HG03521 (cell line): ENCODE measurements around the gene KDM7A.
A peak's percentile ranks its signal among the peaks of the same experiment; 100 is the strongest.

Experiments used
- ATAC-seq: cut with Tn5 transposase; IDR thresholded peaks from one replicate; pipeline ENCODE4 v1.9.1; 2021; ENCODE audit warnings: mild to moderate bottlenecking, moderate library complexity; ENCODE audit not compliant: unreplicated experiment

KDM7A gene

DNA sequence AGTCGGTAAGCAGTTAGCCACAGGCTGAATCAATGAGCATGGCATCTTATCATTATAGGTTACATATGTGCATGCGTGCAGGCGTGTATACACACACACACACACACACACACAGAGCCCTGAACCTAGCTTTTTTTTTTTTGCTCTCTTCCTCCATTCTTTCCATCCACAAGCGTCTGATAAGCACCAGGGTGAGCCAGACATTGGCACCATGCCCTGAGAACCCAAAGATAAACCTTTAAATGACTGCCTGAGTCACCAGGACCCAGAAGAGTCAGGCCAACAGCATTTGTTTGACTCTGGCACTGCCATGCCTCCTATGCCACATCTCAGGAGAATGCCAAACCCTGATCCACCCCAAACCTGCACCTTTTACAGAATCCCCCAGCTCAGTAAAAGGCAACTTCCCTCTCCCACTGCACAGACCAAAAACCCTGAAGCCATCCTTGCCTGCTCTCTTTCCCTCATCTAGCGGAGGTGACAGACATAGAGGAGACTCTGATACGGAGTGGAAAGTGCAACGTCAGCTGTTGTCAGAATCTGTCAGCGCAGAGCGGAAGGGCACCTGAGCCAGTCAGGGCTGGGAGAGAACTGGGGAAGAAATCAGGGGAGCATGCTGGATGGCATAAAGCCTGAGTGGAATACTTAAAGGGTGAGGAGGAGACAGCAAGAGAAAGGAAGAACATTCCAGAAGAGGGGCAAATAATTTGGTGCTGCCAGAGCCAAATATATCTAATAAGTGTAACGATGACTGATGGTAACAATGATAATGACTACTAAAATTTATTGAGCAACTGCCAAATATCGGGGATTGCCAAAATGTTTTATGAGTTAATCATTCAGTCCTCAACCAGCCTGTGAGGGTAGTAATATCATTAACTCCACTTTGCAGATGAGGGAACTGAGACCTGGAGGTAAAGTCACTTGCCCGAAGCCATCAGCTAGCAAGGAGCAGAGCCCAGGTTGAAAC, 117.2 kb downstream of the KDM7A start:
- ATAC-seq = no peak

DNA sequence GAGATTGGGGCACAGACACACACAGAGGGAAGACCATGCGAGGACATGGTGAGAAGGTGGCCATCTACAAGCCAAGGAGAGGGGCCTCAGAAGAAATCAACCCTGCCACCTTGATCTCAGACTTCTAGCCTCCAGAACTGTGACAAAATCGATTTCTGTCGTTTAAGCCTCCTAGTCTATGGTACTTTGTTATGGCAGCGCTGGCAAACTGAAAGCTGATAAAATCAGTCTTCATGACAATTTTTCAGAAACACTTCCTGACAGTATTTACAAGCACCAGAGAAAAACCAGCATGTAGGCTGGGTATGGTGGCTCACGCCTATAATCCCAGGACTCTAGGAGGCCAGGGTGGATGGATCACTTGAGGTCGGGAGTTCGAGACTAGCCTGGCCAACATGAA, 118.3 kb downstream of the KDM7A start:
- no peak for ATAC-seq

DNA sequence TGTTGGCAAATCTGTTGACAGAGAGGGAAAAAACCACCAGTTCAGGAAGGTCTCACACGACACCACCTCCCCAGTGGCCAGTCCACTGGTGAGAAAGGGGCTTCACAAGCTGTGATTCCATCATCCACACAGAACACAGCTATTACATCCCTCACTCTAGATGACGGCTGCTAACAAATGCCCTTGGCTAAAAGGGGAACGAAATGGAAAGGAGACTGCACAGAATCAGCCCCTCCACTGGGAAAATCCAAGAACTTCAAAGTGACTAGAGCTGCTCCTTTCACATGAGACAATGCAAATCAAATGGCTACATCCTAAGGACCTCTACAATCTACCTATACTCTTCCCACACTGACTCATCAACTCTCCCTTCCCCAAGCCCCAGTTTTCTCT, 119.6 kb downstream of the KDM7A start:
- ATAC-seq = no peak

GRCh38 chr7:140056431-140057142, 120.2 kb downstream of the KDM7A start:
- ATAC-seq = no peak

GRCh38 chr7:140055833-140056232, 121.0 kb downstream of the KDM7A start:
- ATAC-seq = no peak

DNA sequence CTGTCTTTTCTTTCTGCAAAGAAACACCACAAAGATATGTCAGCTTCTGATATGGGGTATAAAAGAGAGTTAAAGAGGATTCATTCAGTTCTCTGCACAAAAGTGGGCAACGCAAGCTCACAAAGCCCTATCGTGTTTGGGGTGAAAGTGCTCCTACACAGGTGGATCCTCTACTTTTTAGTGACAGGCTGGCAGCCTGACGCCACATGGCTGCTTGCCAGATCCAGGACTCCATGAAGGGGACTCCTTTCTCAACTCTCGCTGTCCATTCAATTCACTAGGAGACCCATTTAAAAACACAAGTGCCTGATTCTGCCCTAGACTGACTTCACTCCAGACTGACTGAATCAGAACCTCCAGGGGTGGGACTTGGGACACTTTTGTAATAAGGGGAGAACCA, 122.0 kb downstream of the KDM7A start:
- ATAC-seq = no peak

DNA sequence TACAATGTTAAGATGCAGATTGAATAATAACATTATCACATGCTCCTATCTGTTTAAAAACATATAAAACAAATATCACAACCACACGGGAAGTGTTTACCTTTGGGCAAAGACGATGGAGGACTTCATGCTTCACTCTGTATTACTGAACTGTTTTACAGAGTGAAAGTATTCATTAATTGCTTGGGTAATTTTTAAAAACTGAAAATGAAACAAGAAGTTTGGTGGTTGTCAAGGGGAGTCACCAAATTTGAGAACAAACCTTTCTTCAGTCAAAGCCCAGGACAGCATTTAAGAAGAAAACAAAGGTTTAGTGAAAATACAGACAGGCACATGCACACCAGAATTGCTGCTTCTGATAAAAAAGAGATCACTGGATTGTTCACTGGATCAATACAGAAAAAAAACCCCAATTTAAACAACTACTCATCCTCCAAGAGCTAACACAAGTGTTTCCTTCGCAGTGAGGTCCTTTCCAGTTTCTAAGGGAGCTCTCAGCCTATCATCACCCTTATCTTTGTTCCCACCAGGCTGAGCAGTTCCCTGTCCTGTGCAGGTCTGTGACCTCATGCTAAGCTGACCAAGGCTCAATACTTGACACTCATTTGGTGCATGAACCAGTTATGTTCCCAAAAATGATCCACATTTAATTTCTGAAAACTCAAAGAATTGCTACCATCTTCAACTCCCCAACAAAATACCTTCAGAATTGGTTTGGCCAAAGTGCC, 122.8 kb downstream of the KDM7A start:
- peak; percentile 91 for ATAC-seq

GRCh38 chr7:140051820-140052219, 125.0 kb downstream of the KDM7A start:
- no peak for ATAC-seq

DNA sequence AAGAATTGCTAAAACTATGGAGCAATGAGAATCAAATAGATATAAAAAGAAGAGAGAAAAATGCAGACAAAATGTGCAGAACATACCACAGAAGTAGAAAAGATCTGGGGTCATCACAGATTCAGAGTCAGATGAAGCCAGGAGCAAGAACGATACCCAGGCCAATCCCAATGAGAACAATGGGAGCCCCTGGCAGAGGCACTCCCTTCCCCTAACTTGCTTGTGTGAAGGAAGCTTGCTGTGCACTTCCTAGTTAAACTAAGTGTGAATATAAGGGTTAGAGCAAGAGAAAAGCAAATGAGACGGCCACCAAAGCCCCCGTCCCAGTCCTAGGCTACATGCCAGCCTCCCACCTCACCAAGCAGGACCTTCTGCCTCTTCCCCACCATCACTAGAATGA, 126.7 kb downstream of the KDM7A start:
- ATAC-seq = no peak

- ATAC-seq = no peak
Observed at GRCh38 chr7:140049339-140050024, 127.3 kb downstream of the KDM7A start.

DNA sequence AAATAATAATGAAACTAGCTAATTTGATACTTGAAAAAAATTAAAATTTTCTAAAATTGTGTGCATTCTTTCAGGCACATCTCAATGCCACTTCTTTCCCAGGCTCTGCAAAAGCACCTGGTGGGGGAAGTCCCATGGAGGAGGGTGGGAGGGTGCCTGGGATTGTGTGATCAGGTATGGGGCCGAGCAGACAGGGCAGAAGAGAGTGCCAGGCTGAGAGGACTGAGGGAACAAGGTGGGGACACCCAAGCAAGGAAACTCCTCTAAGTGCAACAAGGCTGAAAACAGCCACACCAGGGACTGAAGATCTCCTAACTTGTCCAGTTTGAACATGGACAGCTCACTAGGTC, 127.8 kb downstream of the KDM7A start:
- no peak for ATAC-seq

- no peak for ATAC-seq
Observed at GRCh38 chr7:140048138-140048537, 128.6 kb downstream of the KDM7A start.

GRCh38 chr7:140047197-140047596, 129.6 kb downstream of the KDM7A start:
- no peak for ATAC-seq

DNA sequence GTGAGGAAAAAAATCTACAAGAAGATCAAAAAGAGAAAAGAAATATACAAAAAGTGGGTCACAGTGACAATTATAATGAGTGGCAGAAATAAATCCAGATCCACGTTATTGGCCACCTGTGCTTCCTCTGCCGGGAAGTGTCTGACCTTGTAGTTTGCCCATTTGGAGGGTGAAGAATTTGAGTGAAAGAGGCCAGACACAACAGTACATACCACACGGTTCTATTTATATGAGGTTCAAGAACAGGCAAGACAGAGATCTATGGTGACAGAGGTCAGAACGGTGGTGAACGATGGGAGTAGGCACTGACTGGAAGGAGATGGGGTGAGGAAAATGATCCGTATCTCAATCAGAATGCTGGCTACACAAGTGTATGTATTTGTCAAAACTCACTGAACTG, 131.1 kb downstream of the KDM7A start:
- ATAC-seq = no peak

- ATAC-seq = no peak
Observed at GRCh38 chr7:140044251-140044650, 132.5 kb downstream of the KDM7A start.

GRCh38 chr7:140042386-140042670, 134.5 kb downstream of the KDM7A start:
- ATAC-seq = no peak

- no peak for ATAC-seq
Observed at GRCh38 chr7:140041659-140042385, 135.0 kb downstream of the KDM7A start.

- no peak for ATAC-seq
Observed at GRCh38 chr7:140039896-140040295, 136.9 kb downstream of the KDM7A start.

GRCh38 chr7:140039066-140039465, 137.7 kb downstream of the KDM7A start:
- no peak for ATAC-seq

DNA sequence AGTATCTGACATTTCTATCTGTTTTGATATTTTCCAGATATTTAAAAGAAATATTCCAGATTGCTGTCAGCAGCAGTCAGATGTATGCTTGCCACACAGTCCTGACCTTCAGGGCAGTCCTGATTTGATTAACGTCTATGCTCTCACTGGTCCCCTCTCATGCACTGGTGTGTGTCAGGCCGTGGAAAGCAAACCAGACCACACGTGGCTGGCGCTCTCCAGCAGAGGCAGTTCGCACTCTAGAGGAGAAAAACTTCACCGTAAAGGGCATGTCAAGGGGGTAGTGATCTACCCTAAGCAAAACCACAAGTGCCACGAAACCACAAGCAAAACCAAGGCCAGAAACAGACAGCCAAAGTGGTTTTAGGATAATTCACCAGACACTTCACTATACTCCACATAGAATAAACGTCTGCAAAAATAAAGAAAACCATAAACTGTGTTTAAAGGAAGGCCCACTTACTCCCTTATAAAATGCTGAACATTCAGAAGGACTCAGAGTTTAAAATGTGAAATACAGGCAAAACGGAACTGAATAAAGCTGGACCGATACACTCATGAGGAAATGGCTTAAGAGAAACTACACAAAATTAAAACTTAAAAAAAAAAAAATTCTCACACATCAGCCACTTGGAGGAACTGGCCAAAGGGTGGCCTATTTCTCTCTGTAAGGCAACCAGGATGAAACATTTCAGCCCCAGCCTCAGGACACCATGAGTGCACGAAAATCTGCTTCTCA, 140.4 kb downstream of the KDM7A start:
- no peak for ATAC-seq
